Hepatocyte (in vitro differentiated cells): Measurements from ENCODE around the gene WNT11.

ENCODE experiments used
- EZH2 ChIP-seq: fragments of 200-600 bp; sonication (generic); IDR thresholded peaks from 2 replicates; pipeline ENCODE4 v1.6.1; 2016; ENCODE audit warnings: antibody characterized with exemption, mild to moderate bottlenecking, borderline replicate concordance
- EZH2phosphoT487 ChIP-seq: fragments of 200-600 bp; sonication (generic); IDR thresholded peaks from one replicate; pipeline ENCODE4 v1.6.1; 2018; ENCODE audit warnings: antibody characterized with exemption, mild to moderate bottlenecking, low read depth, moderate library complexity; ENCODE audit not compliant: unreplicated experiment, severe bottlenecking
- TF ChIP-seq, protein P1 (sequence below): fragments of 200-600 bp; sonication (generic); IDR thresholded peaks from 2 replicates; pipeline ENCODE4 v1.5.1; 2016; ENCODE audit warnings: antibody characterized with exemption, mild to moderate bottlenecking; ENCODE audit not compliant: poor library complexity

- TF ChIP-seq EZH2phosphoT487 (no peak), EZH2 (no peak)
- TF ChIP-seq, protein P1, sequence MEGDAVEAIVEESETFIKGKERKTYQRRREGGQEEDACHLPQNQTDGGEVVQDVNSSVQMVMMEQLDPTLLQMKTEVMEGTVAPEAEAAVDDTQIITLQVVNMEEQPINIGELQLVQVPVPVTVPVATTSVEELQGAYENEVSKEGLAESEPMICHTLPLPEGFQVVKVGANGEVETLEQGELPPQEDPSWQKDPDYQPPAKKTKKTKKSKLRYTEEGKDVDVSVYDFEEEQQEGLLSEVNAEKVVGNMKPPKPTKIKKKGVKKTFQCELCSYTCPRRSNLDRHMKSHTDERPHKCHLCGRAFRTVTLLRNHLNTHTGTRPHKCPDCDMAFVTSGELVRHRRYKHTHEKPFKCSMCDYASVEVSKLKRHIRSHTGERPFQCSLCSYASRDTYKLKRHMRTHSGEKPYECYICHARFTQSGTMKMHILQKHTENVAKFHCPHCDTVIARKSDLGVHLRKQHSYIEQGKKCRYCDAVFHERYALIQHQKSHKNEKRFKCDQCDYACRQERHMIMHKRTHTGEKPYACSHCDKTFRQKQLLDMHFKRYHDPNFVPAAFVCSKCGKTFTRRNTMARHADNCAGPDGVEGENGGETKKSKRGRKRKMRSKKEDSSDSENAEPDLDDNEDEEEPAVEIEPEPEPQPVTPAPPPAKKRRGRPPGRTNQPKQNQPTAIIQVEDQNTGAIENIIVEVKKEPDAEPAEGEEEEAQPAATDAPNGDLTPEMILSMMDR: no peak
Measured at GRCh38 chr11:76184551-76184993, 21.7 kb downstream of the WNT11 start.
